Measurements from ENCODE around the gene DDT. TPM values are rescaled to one million over a fixed set of nuclear protein-coding genes. Genes with fewer than 3 reads are reported as not detected.
"Not testable (repeated sequence)": the region's sequence is repeated elsewhere in the genome, so short reads cannot be mapped to it uniquely, and the experiment has no call there.

The DDT gene
- total RNA-seq (100 to 1,000 TPM; 111 to 130 TPM), polyA plus RNA-seq (100 to 1,000 TPM; 221 to 268 TPM)
- long read RNA-seq, donor 1, transcript DDT-202 (3 exons, 713 nt) = major isoform, 52 of 70 reads
- long read RNA-seq, donor 1, partial matches to known transcripts = 16 of 70 reads
- long read RNA-seq, donor 1, other reads (novel, unspliced or antisense) = 0 of 70 reads
- long read RNA-seq, donor 2, transcript DDT-202 (3 exons, 713 nt) = major isoform, 30 of 35 reads
- long read RNA-seq, donor 2, partial matches to known transcripts = 5 of 35 reads
- long read RNA-seq, donor 2, other reads (novel, unspliced or antisense) = 0 of 35 reads
- long read RNA-seq, donor 3, transcript DDT-202 (3 exons, 713 nt) = major isoform, 21 of 23 reads
- long read RNA-seq, donor 3, partial matches to known transcripts = 0 of 23 reads
- long read RNA-seq, donor 3, other reads (novel, unspliced or antisense) = 0 of 23 reads
- long read RNA-seq, donor 4, transcript DDT-202 (3 exons, 713 nt) = major isoform, 24 of 30 reads
- long read RNA-seq, donor 4, partial matches to known transcripts = 5 of 30 reads
- long read RNA-seq, donor 4, other reads (novel, unspliced or antisense) = 0 of 30 reads
- long read RNA-seq, donor 5, transcript DDT-202 (3 exons, 713 nt) = major isoform, 61 of 63 reads
- long read RNA-seq, donor 5, partial matches to known transcripts = 0 of 63 reads
- long read RNA-seq, donor 5, other reads (novel, unspliced or antisense) = 0 of 63 reads

DNA sequence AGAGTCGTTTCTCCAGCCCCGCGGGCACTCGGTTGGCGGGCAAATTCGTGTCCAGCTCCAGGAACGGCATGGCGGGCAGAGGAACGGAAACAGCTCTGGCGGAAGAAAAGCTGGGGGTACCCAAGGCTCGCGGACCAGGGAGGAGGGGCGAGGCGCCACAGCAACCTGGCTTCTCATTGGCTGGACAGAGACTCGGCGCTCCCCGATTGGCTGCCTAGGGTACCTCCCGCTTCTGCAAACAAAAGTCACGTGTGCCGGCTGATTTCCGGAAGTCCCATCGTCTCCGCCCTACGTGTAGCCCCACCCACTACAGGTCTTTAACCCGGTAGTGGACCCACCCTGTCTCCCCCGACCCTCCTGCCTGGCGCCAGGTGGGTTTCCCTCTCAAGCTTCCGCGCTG is at the start of gene DDT:
Gene DDT (minus strand): TSS at position 97 of the 400 bp plus-strand sequence. CDS start 27 bp downstream, at position 70.
- not testable (repeated sequence) for DNase-seq; H3K9ac ChIP-seq (ENCODE audit: insufficient read depth in 1 of 2, low read length in 2 of 2); H3K4me1 ChIP-seq (ENCODE audit: control insufficient read depth in 5 of 5, insufficient read depth in 5 of 5, low read length in 5 of 5); H3K27me3 ChIP-seq (ENCODE audit: control insufficient read depth in 3 of 3, insufficient read depth in 3 of 3, low read length in 2 of 3); H3K9me3 ChIP-seq (ENCODE audit: control insufficient read depth in 4 of 4, insufficient read depth in 3 of 4, low read length in 3 of 4); H3K4me3 ChIP-seq
- Histone ChIP-seq H3K36me3 (ENCODE audit: control insufficient read depth in 4 of 4, insufficient read depth in 4 of 4, low read length in 4 of 4) (peaks cover 6 to 17% (median 11%) of the 10 kb centered on the region in 4 donors), H3K27ac (ENCODE audit: low read depth in 1 of 2, low read length in 1 of 2) (peak within 1 kb of the TSS in 1 of 2 donors; percentile 40)
- no CpG with 5 or more reads among the region's 29 CpGs for WGBS, 2 donors
- ATAC-seq (ENCODE audit: insufficient read depth, low FRiP score) = peak; percentile 97

DNA sequence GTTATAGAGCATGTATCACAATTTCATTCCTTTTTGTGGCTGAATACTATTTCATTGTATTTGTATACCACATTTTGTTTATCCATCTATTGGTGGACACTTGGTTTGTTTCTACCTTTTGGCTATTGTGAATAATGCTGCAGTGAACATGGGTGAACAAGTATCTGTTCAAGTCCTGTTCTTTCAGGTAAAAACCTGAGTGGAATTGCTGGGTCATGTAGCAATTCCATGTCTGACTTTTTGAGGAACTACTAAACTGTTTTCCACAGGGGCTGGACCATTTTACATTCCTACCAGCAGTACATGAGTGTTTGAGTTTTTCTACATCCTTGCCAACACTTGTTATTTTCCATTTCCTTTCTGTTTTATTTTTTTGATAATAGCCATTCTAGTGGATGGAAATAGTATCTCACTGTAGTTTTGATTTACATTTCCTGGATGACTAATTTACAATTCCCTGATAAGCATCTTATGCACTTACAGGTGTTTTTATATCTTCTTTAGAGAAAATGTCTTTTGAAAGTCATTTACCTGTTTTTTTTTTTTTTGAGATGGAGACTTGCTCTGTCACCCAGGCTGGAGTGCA is 49.1 kb upstream of the DDT start:
- Histone ChIP-seq H3K9me3 (ENCODE audit: control insufficient read depth in 4 of 4, insufficient read depth in 3 of 4, low read length in 3 of 4) (peaks cover 0 to 8% (median 0%) of the 10 kb centered on the region in 4 donors), H3K27ac (ENCODE audit: low read depth in 1 of 2, low read length in 1 of 2) (no peak overlapping the region), H3K9ac (ENCODE audit: insufficient read depth in 1 of 2, low read length in 2 of 2) (no peak overlapping the region), H3K36me3 (ENCODE audit: control insufficient read depth in 4 of 4, insufficient read depth in 4 of 4, low read length in 4 of 4) (peaks cover 0 to 6% (median 0%) of the 10 kb centered on the region in 4 donors), H3K27me3 (ENCODE audit: control insufficient read depth in 3 of 3, insufficient read depth in 3 of 3, low read length in 2 of 3) (no peaks in the 10 kb centered on the region), H3K4me1 (ENCODE audit: control insufficient read depth in 5 of 5, insufficient read depth in 5 of 5, low read length in 5 of 5) (peaks cover 0 to 4% (median 0%) of the 10 kb centered on the region in 5 donors), H3K4me3 (no peak overlapping the region)
- TF ChIP-seq, protein P1, sequence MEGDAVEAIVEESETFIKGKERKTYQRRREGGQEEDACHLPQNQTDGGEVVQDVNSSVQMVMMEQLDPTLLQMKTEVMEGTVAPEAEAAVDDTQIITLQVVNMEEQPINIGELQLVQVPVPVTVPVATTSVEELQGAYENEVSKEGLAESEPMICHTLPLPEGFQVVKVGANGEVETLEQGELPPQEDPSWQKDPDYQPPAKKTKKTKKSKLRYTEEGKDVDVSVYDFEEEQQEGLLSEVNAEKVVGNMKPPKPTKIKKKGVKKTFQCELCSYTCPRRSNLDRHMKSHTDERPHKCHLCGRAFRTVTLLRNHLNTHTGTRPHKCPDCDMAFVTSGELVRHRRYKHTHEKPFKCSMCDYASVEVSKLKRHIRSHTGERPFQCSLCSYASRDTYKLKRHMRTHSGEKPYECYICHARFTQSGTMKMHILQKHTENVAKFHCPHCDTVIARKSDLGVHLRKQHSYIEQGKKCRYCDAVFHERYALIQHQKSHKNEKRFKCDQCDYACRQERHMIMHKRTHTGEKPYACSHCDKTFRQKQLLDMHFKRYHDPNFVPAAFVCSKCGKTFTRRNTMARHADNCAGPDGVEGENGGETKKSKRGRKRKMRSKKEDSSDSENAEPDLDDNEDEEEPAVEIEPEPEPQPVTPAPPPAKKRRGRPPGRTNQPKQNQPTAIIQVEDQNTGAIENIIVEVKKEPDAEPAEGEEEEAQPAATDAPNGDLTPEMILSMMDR (IDR thresholded peaks at IDR 0.05; ENCODE audit: control extremely low read depth, extremely low read depth) = no peak
- ATAC-seq (ENCODE audit: insufficient read depth, low FRiP score) (no peak), DNase-seq (no peak)

DNA sequence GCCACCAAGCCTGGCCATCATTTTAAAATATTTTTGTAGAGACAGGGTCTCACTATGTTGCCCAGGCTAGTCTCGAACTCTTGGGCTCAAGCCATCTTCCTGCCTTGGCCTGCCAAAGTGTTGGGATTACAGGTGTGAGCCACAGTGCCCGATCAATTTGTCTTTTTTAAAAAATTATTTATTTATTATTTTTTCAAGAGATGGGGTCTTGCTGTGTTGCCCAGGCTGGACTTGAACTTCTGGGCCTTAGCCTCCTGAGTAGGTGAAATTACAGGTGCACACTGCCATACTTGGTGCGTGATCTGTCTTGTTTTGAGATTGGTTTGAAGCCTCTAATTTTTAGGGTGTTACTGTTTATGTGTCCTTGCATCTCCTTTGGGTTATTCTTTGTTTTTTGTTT is 47.1 kb upstream of the DDT start:
- no peak overlapping the region for H3K27ac ChIP-seq (ENCODE audit: low read depth in 1 of 2, low read length in 1 of 2)
- WGBS, 2 donors = 97 to 100% methylated on average over 3 of the region's 3 CpGs
- no peak overlapping the region for H3K4me3 ChIP-seq
- no peak overlapping the region for H3K9ac ChIP-seq (ENCODE audit: insufficient read depth in 1 of 2, low read length in 2 of 2)
- no peaks in the 10 kb centered on the region for H3K4me1 ChIP-seq (ENCODE audit: control insufficient read depth in 5 of 5, insufficient read depth in 5 of 5, low read length in 5 of 5)
- ATAC-seq (ENCODE audit: insufficient read depth, low FRiP score) = no peak
- TF ChIP-seq, protein P1 (IDR thresholded peaks at IDR 0.05; ENCODE audit: control extremely low read depth, extremely low read depth) = no peak
- H3K9me3 ChIP-seq (ENCODE audit: control insufficient read depth in 4 of 4, insufficient read depth in 3 of 4, low read length in 3 of 4) = peaks cover 0 to 8% (median 0%) of the 10 kb centered on the region in 4 donors
- H3K27me3 ChIP-seq (ENCODE audit: control insufficient read depth in 3 of 3, insufficient read depth in 3 of 3, low read length in 2 of 3) = no peaks in the 10 kb centered on the region
- no peak for DNase-seq
- H3K36me3 ChIP-seq (ENCODE audit: control insufficient read depth in 4 of 4, insufficient read depth in 4 of 4, low read length in 4 of 4) = peaks cover 0 to 6% (median 3%) of the 10 kb centered on the region in 4 donors

DNA sequence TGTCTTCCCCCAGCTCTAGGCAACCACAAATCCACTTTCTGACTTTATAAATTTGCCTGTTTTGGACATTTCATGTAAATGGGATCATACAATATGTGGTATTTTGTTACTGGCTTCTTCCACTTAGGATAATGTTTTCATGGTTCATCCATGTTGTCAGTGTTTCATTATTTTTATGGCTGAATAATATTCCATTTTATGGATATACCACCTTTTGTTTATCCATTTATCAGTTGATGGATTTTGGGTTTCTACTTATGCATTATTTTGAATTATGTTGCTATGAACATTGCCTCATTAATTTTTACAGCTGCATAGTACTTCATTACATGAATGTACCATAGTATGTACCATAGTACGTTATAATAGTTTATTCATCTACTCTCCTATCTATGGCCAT is 41.9 kb upstream of the DDT start:
- DNase-seq = no peak
- no peak for ATAC-seq (ENCODE audit: insufficient read depth, low FRiP score)
- WGBS, 2 donors = 97% methylated on average over 1 of the region's 1 CpG
- Histone ChIP-seq H3K4me1 (ENCODE audit: control insufficient read depth in 5 of 5, insufficient read depth in 5 of 5, low read length in 5 of 5) (peaks cover 0 to 7% (median 1%) of the 10 kb centered on the region in 5 donors), H3K9ac (ENCODE audit: insufficient read depth in 1 of 2, low read length in 2 of 2) (no peak overlapping the region), H3K36me3 (ENCODE audit: control insufficient read depth in 4 of 4, insufficient read depth in 4 of 4, low read length in 4 of 4) (peaks cover 0 to 4% (median 2%) of the 10 kb centered on the region in 4 donors), H3K9me3 (ENCODE audit: control insufficient read depth in 4 of 4, insufficient read depth in 3 of 4, low read length in 3 of 4) (no peaks in the 10 kb centered on the region), H3K27ac (ENCODE audit: low read depth in 1 of 2, low read length in 1 of 2) (no peak overlapping the region), H3K4me3 (no peak overlapping the region), H3K27me3 (ENCODE audit: control insufficient read depth in 3 of 3, insufficient read depth in 3 of 3, low read length in 2 of 3) (no peaks in the 10 kb centered on the region)
- TF ChIP-seq, protein P1 (IDR thresholded peaks at IDR 0.05; ENCODE audit: control extremely low read depth, extremely low read depth) = no peak
